Measurements from ENCODE around the gene FBXL7. TPM values are rescaled to one million over a fixed set of nuclear protein-coding genes. Genes with fewer than 3 reads are reported as not detected.

The FBXL7 gene
- total and polyA plus RNA-seq, 2 of the 8 experiments (the other 6 are each of a cell fraction or from before 2014, with no cell fraction given), result 17.7 to 17.8 TPM

DNA sequence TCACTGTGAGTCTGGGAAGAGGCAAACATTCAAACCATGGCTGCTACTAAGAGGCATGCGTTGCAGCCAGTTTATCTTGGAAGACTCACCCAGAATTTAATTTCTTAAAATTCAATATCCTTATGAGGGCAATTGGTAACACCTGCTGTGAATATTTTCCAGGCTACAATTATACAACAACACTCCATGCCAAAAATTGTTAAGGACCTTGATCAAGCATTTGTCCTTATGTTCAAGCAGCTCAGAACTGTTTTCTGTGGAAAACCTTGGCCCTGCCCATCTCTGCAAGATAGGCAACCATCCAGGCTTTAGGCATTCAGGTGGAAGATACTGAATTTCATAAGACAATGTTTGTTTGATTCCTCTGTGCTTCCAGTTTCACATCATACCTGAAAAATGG, 327.8 kb downstream of the FBXL7 start:
- no peaks in the 10 kb centered on the region for H3K23me2 ChIP-seq (ENCODE audit: low read depth, low read length)
- H3K4ac ChIP-seq (replicated peaks; ENCODE audit: insufficient read length, low read depth, low read length), result no peak overlapping the region
- H2AK5ac ChIP-seq (ENCODE audit: low read depth, low read length), result no peak overlapping the region
- no peak overlapping the region for H4K91ac ChIP-seq (replicated peaks; ENCODE audit: insufficient read length, low read length)
- H2AFZ ChIP-seq (ENCODE audit: low read length), result no peak overlapping the region
- H2BK15ac ChIP-seq (ENCODE audit: low read length), result no peak overlapping the region
- peaks cover 0 to 3% of the 10 kb centered on the region in 2 experiments; a peak in 1 of 4 replicates for H3K79me2 ChIP-seq (ENCODE audit: control insufficient read depth in 1 of 2, insufficient read depth in 2 of 2, low read length in 2 of 2)
- H2BK20ac ChIP-seq (ENCODE audit: low read length), result no peak overlapping the region
- no peak overlapping the region for H3K56ac ChIP-seq (replicated peaks; ENCODE audit: insufficient read length, low read depth, low read length)
- no peak overlapping the region for H3K4me3 ChIP-seq (ENCODE audit: extremely low read depth in 1 of 4, insufficient read depth in 2 of 4, low read depth in 3 of 4, low read length in 4 of 4)
- H4K8ac ChIP-seq (ENCODE audit: extremely low read depth, insufficient read depth, low read length), result no peak overlapping the region
- H3K79me1 ChIP-seq (ENCODE audit: low read depth, low read length), result no peaks in the 10 kb centered on the region
- FAIRE-seq (no peak), DNase-seq (ENCODE audit: low read depth in 1 of 2, low spot score in 2 of 2) (no peak)
- H3K27me3 ChIP-seq (replicated peaks in 1 of 4; ENCODE audit: control insufficient read depth in 3 of 4, extremely low read depth in 1 of 4, insufficient read depth in 3 of 4, low read length in 3 of 4), result no peaks in the 10 kb centered on the region
- H3K4me2 ChIP-seq (ENCODE audit: insufficient read depth in 1 of 2, low read depth in 2 of 2, low read length in 2 of 2), result no peak overlapping the region
- H3K27ac ChIP-seq (ENCODE audit: low read depth, low read length), result no peak overlapping the region
- H3K9ac ChIP-seq (replicated peaks in 1 of 4; ENCODE audit: extremely low read depth in 1 of 4, low read depth in 3 of 4, low read length in 3 of 4), result no peak overlapping the region
- no peak overlapping the region for H2BK120ac ChIP-seq (replicated peaks; ENCODE audit: low read depth, low read length)
- CTCF ChIA-PET (ENCODE audit: partially characterized antibody), result no interaction called here
- H3K36me3 ChIP-seq (ENCODE audit: control insufficient read depth in 2 of 4, insufficient read depth in 4 of 4, low read length in 3 of 4), result no peaks in the 10 kb centered on the region
- no peak overlapping the region for H3K14ac ChIP-seq (ENCODE audit: insufficient read length)
- no peak overlapping the region for H2BK12ac ChIP-seq (ENCODE audit: low read depth, low read length)
- no peaks in the 10 kb centered on the region for H3K9me3 ChIP-seq (ENCODE audit: insufficient read depth in 2 of 2, low read depth in 1 of 2, low read length in 1 of 2)
- H4K20me1 ChIP-seq (replicated peaks in 1 of 2; ENCODE audit: control insufficient read depth in 1 of 2, insufficient read depth in 2 of 2, low read length in 2 of 2), result no peaks in the 10 kb centered on the region
- no peak overlapping the region for H3K23ac ChIP-seq (ENCODE audit: insufficient read length)
- POLR2A ChIA-PET (ENCODE audit: partially characterized antibody), result no interaction called here
- peaks cover 0 to 2% (median 0%) of the 10 kb centered on the region in 4 experiments; a peak in 1 of 7 replicates for H3K4me1 ChIP-seq (replicated peaks in 1 of 4; ENCODE audit: control insufficient read depth in 3 of 4, insufficient read depth in 4 of 4, low read length in 3 of 4)
- TF ChIP-seq CHD1 (IDR thresholded peaks at IDR 0.05; ENCODE audit: low read depth, low read length), result no peak
- TF ChIP-seq SAP30 (IDR thresholded peaks at IDR 0.05; ENCODE audit: insufficient read depth, insufficient replicate concordance, low read length), result no peak
- TF ChIP-seq RXRA (IDR thresholded peaks at IDR 0.05; ENCODE audit: insufficient read depth, low read depth, low read length), result no peak
- TF ChIP-seq HDAC2 (IDR thresholded peaks at IDR 0.05; ENCODE audit: borderline replicate concordance in 1 of 2, low read depth in 2 of 2, low read length in 2 of 2), result no peak
- TF ChIP-seq TAF7 (optimal IDR thresholded peaks at IDR 0.05; ENCODE audit: borderline replicate concordance, low read depth, low read length), result no peak
- no peak overlapping the region for H3K18ac ChIP-seq (ENCODE audit: extremely low read depth, low read length)
- 95% methylated on average over 1 of the region's 1 CpG; no CpG with 5 or more reads in 1 of the 2 experiments for WGBS, 2 experiments (ENCODE audit: extremely low coverage in 1 of 2, insufficient coverage in 1 of 2, insufficient read length in 1 of 2, insufficient replicate concordance in 2 of 2, low coverage in 1 of 2, low lambda C conversion rate in 2 of 2, missing lambda C conversion rate in 1 of 2)
- H4K5ac ChIP-seq (ENCODE audit: insufficient read length, low read depth, low read length), result no peak overlapping the region
- no peak overlapping the region for H2BK5ac ChIP-seq (ENCODE audit: low read depth, low read length)

Data from H1 (cell line).